G401 (cell line): Measurements from ENCODE around the gene LBP. TPM values are rescaled to one million over a fixed set of nuclear protein-coding genes. Genes with fewer than 3 reads are reported as not detected.
"Not testable (repeated sequence)": the region's sequence is repeated elsewhere in the genome, so short reads cannot be mapped to it uniquely, and the experiment has no call there.

Experiments
- DNase-seq: peaks from one replicate; pipeline ENCODE4 v3.0.0-alpha.2; 2015; ENCODE audit warnings: low spot score
- in situ Hi-C: cut with HindIII; loops from 2 replicates; pipeline ENCODE4 v1.10.0; 2016; ENCODE audit warnings: low sequenced_read_pairs, mixed read lengths
- total RNA-seq: library from RNA; depleted of rRNA; stranded (reverse); fragments of >200 nt; shearing (Covaris generic); gene quantifications from 2 replicates; pipeline ENCODE4 v1.2.3, GENCODE V29; 2014

Gene LBP
- total RNA-seq, 1 experiment from 2014 or later: not detected

- in situ Hi-C loops, DNase-seq: not testable (repeated sequence)
Measured at GRCh38 chr20:38377838-38378237, 31.6 kb downstream of the LBP start.

- in situ Hi-C loops: no loop called here
- DNase-seq: no peak
Measured at GRCh38 chr20:38383147-38383546, 36.9 kb downstream of the LBP start.

DNA sequence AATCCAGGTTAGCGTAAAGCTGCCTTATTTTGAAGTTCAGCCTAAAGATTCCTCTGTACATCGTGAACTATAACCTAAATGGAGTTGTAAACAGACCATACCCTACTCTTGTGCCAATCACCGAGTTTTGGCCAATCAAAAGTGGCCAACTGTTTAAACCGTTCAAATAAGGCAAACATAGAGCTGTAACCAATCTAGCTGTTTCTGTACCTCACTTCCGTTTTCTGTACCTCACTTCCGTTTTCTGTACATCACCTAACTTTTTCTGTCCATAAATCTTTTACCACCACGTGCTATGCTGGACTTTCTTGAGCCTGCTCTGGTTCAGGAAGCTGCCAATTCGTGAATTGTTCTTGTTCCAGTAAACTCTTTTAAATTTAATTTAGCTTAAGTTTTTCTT is 39.7 kb downstream of the LBP start:
- DNase-seq: no peak
- in situ Hi-C loops: no loop called here

DNA sequence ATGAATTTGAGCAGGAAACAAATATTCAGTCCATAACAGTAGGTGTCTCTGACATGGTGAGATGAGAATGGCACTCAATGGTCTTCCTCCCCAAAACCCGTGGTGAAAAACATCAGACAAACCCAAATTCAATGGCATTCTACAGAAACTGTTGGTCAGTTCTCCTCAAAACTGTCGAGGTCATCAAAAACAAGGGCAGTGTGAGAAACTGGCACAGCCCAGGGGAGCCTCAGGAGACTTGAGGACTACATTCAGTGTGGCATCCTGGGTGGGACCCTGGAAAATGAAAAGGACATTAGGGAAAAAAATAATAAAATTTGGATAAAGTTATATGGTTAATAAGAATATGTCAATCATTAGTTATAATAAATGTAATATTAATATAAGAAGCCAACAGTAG is 40.6 kb downstream of the LBP start:
- in situ Hi-C loops: no loop called here
- no peak for DNase-seq

DNA sequence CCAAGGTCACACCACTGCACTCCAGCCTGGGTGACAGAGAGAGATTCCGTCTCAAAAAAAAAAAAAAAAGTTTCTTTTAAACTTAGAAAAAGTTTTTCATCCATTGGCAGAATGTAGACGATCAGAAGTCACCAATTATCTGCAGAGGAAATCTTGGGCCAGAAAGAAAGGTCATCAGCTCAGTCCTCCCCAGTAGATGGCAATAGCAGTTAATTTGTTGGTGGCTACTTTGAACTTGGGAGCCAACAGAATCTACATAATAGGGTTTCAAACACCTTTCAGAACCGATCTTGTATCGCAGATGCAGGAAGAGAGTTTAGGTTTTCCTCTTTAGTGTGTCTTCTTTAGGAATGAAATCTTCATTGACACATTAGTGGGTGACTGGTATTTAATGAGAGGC is 41.7 kb downstream of the LBP start:
- in situ Hi-C loops: no loop called here
- DNase-seq: peak; percentile 50

GRCh38 chr20:38392356-38392755 is 46.1 kb downstream of the LBP start:
- DNase-seq: no peak
- in situ Hi-C loops: no loop called here

DNA sequence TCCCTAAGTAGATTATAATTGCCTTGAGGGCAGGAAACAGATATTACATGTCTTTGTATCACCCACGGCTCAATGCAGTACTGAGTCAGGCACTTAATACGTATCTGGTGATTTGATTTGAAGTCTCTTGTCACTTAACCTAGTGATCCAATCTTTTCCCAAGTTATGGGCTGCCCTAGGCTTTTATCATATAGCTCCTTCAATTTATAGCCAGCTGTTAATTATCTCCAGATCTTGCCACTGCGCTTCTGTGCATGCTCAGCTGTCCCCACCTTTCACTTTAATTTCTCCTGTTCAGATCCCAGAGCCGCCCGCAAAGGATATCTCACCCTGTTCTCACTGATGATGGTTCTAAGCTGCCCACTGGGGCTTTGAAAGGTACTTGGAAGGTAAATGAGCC is 47.0 kb downstream of the LBP start:
- DNase-seq: no peak
- in situ Hi-C loops: no loop called here

GRCh38 chr20:38395165-38395564 is 48.9 kb downstream of the LBP start:
- in situ Hi-C loops: no loop called here
- DNase-seq: no peak

DNA sequence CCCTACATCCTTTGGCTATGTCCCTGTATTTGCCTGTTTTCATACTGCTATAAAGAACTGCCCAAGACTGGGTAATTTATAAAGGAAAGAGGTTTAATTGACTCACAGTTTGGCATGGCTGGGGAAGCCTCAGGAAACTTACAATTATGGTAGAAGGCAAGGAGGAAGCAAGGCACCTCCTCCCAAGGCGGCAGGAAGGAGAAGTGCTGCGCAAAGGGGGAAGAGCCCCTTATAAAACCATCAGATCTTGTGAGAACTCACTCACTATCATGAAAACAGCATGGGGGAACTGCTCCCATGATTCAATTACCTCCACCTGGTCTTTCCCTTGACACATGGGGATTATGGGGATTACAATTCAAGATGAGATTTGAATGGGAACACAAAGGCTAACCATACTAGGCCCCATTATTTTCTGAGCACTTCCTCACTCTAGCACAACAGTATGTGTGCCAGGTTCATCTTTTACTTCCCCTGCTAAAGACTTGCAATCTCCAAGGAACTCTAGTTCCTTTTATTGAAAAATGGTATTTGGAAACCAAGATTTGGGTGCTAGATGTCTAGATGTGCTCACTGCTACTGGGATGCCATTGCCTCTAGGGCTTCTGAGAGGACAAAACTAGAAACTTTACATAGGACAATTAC is 49.6 kb downstream of the LBP start:
- in situ Hi-C loops, DNase-seq: not testable (repeated sequence)

GRCh38 chr20:38402089-38402488 is 55.8 kb downstream of the LBP start:
- DNase-seq: no peak
- in situ Hi-C loops: no loop called here

DNA sequence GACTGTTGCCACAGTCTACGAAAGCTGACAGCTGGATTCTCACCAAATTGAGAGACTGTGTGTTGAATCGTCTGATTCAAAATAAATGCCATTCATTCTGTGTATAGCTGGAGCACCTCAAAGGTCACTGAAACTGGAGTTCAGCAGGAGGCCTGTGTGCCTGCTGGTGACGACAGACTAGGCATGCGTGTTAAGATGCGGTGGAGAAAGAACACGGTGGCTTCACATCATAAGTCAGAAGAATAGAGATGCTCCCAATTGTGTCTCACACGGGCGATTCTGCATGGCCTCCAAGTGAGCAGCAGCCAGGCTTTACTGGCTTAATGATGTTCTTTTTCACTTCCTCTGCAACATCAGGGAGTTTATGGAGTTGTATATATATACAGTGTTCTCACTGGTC is 56.5 kb downstream of the LBP start:
- in situ Hi-C loops: no loop called here

DNA sequence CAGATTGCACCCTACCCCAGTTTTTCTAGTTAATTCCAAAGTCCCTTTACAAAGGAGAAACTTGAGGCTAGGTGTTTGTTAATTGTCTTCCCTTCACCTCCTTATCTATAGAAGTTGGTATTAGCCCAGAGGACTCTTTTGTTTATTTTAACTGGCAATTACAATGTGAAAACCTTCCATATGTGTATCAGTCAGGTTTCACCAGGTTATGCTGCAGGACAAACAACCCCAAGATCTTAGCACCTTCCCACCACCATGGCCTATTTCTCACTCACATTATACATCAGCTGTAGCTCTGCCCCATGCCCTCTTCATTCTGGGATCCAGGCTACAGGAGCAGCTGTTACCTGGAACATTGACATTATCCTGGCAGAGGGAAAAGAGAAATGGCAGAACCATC is 57.7 kb downstream of the LBP start:
- DNase-seq: no peak
- in situ Hi-C loops: no loop called here

More for the DNA sequence above, 56.5 kb downstream of the LBP start:
- DNase-seq: no peak

DNA sequence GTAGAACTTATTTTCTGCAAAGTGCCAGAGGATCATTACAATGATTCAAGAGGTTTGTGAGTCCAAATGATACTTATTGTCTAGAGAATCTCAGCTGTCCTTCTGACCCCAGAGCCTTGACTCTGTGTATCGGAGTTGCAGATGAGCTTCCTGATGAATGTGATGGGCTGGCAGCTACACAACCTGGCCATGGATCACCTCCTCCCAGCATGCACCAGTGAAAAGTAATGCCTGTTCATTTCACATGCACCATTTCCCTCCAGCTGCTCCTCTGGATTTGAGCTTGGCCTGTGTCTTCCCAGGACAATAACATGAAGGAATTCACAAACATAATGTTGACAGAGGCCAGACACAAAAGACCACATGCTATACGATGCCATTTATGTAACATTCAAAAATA is 58.9 kb downstream of the LBP start:
- no peak for DNase-seq
- in situ Hi-C loops: no loop called here

GRCh38 chr20:38406476-38406875 is 60.2 kb downstream of the LBP start:
- in situ Hi-C loops: no loop called here
- no peak for DNase-seq

GRCh38 chr20:38407321-38407720 is 61.0 kb downstream of the LBP start:
- no peak for DNase-seq
- in situ Hi-C loops: no loop called here

DNA sequence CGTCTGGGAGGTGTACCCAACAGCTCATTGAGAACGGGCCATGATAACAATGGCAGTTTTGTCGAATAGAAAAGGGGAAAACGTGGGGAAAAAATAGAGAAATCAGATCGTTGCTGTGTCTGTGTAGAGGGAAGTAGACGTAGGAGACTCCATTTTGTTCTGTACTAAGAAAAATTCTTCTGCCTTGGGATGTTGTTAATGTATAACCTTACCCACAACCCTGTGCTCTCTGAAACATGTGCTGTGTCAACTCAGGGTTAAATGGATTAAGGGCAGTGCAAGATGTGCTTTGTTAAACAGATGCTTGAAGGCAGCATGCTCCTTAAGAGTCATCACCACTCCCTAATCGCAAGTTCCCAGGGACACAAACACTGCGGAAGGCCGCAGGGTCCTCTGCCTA is 61.5 kb downstream of the LBP start:
- in situ Hi-C loops, DNase-seq: not testable (repeated sequence)

GRCh38 chr20:38412877-38413577 is 66.7 kb downstream of the LBP start:
- in situ Hi-C loops: no loop called here
- no peak for DNase-seq

DNA sequence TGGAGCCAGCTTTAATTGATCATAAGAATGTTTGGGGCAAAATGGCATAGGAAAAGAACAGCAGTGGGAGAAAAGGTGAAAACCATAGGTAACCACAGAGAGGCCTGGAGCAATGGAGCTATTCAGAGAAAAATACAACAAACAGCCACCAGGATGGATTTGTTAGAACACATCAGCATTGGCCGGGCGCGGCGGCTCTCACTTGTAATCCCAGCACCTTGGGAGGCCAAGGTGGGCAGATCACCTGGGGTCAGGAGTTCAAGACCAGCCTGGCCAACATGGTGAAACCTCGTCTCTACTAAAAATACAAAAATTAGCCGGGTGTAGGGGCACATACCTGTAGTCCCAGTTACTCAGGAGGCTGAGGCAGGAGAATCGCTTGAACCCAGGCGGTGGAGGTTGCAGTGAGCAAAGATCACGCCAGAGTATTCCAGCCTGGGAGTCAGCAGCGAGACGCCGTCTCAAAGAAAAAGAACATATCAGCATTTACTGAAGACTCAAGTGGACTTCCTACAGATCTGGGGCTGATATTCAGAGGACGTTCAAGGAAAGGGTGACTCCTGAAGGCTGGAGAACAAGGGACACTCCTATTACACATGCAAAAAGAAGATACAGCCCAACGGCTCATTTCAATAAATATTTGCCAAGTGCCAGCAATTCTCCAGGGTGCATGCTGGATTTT is 68.6 kb downstream of the LBP start:
- in situ Hi-C loops: no loop called here
- DNase-seq: no peak

- peak; percentile 62 for DNase-seq
- in situ Hi-C loops: no loop called here
Measured at GRCh38 chr20:38418509-38419204, 72.4 kb downstream of the LBP start.
